Fibroblast of pulmonary artery (primary cell): ENCODE data around the gene S100A14.
A peak's percentile ranks its signal among the peaks of the same experiment; 100 is the strongest.

Source experiments
- DNase-seq: peaks from one replicate; pipeline ENCODE4 v3.0.0-alpha.2; 2010; ENCODE audit warnings: low read depth
- H3K4me3 ChIP-seq: replicated peaks from 2 replicates; pipeline ENCODE4 v1.5.1; 2011; ENCODE audit warnings: low read depth, mild to moderate bottlenecking, control low read depth, low read length, moderate library complexity
- CTCF ChIP-seq: IDR thresholded peaks from 2 replicates; pipeline ENCODE4 v1.5.1; 2011; ENCODE audit warnings: mild to moderate bottlenecking, control low read depth, low read length, inconsistent platforms; ENCODE audit errors: missing control alignments

Gene S100A14

GRCh38 chr1:153611356-153611755 lies 4.8 kb downstream of the S100A14 start:
- no peak for TF ChIP-seq CTCF
- H3K4me3 ChIP-seq, result peak overlapping the region; percentile 90
- no peak for DNase-seq

- H3K4me3 ChIP-seq, result peak overlapping the region; percentile 90
- DNase-seq, result peak; percentile 61
- TF ChIP-seq CTCF, result no peak
These were observed 5.3 kb downstream of the S100A14 start for GRCh38 chr1:153610811-153611301.

GRCh38 chr1:153610334-153610733 lies 5.8 kb downstream of the S100A14 start:
- DNase-seq, result no peak
- H3K4me3 ChIP-seq, result peak overlapping the region; percentile 90
- no peak for TF ChIP-seq CTCF

DNA sequence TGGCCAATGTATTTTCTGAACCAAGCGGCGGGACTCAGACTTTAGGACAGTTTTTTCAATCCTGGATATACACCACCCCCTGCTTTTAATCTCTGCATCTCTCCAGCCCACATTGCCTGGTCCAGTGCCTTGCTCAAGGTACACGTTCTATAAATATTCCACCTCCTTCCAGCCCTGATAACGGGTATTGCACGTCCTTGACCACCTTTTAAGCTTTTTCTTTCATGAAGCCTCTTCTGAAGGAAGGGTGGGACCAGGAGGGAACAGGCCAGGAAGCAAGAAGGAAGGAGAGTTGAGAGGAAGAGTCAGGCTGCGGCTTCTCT lies 6.6 kb downstream of the S100A14 start:
- peak overlapping the region; percentile 90 for H3K4me3 ChIP-seq
- no peak for DNase-seq
- no peak for TF ChIP-seq CTCF

- TF ChIP-seq CTCF, result no peak
- DNase-seq, result peak; percentile 97
These were observed 7.2 kb downstream of the S100A14 start for GRCh38 chr1:153608742-153609584.

DNA sequence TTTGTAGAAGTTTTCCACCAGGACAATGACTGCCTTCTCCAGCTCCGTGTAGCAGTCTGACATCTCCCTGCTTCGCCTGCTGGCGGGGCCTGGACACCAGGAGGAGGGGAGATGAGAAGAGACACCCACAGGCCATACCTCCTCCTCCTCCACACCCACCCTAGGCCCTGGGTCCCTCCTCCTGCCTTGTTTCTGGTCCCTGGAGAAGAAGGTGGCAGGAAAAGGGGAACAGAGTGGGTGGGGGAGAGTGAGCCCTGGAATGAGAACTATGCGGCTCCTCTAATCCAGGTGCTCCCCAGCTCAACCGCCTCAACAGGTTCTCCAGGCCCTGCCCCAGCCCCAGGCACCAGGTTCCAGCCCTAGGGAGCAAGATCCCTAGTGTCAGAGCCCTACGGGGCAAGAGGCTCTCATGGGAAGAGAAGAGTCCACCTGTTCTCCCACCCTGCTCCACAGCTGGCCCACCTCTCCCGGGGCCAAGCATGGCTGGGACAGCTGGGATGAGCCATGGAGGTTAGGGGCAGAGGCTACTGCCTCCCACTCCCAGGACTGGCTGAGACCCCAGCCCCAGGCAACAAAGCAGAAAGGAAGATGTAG lies 7.9 kb downstream of the S100A14 start:
- no peak for DNase-seq
- TF ChIP-seq CTCF, result no peak
- H3K4me3 ChIP-seq, result peak overlapping the region; percentile 90

More at GRCh38 chr1:153608742-153609584, 7.2 kb downstream of the S100A14 start:
- H3K4me3 ChIP-seq, result peak overlapping the region; percentile 90
